GF-D8 (cell line): Measurements from ENCODE around the gene RSPO3.
A peak's percentile ranks its signal among the peaks of the same experiment; 100 is the strongest.

Source experiments
- DNase-seq: peaks from one replicate; lab custom pipeline; 2025; lab: John Stamatoyannopoulos, UW

Gene RSPO3

DNA sequence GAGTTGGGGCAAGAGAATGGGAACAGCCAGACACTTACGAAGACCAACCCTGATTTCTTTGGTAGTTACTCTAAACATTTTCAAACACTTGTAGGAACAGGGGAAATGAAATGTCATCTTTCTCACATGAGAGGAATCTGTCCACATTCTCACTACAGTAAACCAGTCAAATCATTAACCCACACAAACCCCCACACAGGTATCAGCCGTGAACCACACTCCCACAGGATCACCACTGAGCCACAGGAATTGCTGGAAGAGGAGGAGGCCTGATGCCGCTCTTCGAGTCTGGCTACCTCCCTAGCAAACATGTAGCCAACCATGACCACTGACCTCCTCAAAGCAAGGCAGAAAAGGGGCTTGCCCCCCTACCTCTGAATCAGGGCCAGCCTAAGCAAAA is 6.9 kb upstream of the RSPO3 start:
- no peak for DNase-seq

DNA sequence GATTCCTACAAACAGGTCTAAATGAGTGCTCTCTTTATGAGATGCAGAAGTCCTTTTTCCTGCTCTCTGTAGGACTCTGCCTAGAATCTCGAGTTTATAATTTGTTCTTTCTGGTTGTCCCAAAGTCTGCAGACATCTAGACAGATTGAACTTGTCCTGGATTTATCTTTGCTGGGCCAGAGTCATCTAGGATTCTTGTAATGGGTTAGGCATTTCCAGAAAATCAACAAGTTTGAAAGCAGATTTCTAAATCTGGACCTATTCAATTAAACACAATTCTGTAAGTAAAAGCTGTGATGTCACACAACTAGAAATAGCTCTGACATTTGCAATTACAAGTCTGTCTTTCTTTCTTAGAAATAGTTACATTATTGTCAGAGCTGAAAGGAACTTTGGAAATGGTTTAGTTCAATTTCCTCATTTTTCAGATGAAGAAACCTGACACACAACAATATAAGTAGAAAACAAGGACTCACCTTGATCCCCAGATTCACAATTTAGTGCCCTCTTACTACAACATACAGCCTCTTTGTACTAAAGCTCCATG is 4.2 kb upstream of the RSPO3 start:
- DNase-seq, result no peak

DNA sequence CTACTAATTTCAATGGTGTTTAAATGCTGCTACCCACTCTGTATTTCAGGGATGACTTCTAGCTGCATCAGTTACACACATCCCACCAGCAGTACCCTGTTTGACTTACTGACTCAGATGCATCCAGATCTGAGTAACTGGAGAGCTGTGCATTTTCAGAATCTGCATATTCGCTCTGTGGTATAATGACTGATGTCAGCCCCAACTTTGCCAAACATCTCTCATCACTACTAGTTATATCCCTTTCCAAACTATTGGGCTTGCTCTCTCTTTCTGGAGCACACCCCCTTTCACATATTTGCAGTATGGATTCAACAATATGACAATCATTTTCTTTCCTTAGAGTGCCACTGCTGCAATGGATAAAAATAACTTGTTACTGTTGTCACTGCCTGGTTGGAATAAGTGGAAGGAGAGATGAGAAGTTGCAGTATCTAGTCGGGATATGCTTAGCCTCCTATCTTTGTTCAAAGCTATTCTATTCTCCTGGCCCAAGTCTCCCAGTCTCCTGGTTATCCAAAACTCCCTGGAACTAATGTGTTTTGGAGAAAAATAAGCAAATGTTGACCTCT is 3.3 kb upstream of the RSPO3 start:
- no peak for DNase-seq

DNA sequence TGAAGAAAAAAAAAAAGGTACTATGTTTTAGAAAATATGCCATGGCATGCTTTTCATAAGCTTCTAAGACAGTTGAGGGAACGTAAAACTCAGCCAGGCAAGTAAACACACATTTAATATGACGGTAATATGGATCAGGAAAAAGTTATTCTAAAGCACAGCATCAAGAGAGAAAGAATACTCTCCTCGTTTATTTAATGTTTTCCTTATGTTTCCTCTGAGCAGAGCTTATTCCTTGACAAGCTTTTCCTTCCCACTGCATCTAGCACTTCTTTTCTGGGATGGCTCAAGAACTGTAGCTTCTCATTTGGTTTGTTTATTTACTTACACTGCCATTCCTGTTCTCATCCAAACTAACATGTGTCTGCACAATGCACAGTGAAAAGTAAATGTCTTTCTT is 2.7 kb upstream of the RSPO3 start:
- DNase-seq, result no peak

DNA sequence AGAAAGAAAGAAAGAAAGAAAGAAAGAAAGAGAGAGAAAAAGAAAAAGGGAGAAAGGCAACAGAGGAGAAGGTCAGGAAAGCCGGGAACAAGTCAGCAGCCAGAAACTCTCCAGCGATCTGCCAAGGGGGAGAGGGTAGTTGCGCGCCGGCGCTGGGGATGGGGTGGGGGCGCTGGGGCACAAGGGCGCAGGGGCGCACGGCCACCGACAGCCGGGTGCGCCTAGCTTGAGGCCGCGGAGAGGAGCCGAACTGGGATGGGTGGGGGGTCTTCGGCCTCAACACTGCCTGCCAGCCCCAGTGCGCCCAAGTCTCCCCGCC is 533 bp upstream of the RSPO3 start:
- no peak for DNase-seq

DNA sequence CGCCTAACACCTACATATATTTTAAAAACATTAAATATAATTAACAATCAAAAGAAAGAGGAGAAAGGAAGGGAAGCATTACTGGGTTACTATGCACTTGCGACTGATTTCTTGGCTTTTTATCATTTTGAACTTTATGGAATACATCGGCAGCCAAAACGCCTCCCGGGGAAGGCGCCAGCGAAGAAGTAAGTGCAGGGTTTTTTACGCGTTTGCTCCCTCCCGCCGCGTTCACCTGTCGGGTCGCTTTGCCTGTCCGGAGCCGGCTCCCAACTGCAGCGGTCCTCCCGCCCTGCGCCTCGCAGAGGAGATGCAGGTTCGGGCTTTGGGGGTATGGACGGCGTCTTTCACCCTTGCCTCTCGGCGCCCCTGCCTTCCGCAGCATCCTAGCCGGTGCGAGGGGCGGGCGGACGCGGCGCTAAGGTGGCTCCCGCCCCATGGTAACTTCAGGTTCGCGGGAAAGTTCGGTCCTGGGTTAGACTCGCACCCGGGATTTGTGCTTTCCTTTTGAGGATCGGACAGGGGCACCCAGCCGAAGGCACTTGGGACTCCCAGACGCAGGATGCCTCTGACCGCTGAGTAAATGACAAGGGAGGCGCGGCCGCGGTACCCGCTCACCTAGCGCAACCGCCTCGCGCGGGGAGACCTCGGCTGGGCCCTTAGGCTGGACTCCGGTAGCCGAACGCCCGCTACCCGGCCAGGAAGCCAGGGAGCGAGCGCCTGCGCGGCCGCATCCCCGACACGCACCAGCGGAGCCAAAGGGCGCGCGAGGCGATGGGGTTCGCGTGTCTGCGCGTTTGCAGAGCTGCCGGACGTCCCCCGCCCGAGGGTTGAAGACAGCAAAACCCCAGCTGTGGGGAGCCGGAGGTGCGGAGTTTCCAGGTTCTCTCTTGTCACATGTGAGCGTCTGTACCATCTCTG is 891 bp downstream of the RSPO3 start:
- no peak for DNase-seq

DNA sequence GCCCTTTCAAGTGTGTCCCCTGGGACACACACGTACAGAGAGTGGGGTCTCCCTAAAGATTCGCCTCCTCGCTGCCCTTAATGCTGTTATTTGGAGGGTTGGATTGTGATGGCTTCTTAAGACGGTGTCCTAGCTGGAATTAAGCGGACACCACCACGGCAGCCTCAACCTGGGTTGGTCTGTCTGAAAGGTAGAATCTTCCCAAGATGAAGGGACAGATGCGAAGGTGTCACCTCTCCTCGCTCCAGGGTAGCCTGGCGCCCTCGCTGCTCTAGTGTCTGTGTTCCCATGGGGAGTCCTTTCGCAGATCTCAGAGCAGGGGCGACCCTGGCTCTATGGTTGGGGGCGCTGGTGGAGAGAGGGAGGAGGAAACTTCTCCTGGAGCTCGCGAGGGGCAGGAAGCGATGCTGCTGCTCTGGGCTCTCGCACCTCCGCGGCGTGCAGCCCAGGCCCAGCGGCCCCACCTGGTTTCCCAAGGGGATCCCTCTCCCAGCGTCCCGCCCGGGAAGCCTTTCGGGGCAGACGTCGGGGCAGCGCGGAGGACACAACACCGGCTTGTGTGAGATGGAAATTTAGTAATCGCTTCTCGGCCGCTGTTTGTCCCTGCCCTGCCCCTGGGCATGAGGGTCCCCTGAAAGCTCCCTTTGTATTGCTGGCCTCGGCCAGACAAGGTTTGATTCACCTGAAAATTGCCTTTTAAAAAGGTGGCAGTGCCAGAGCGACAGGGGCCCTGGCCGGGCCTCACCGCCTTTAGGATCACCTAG is 1.7 kb downstream of the RSPO3 start:
- DNase-seq, result no peak

DNA sequence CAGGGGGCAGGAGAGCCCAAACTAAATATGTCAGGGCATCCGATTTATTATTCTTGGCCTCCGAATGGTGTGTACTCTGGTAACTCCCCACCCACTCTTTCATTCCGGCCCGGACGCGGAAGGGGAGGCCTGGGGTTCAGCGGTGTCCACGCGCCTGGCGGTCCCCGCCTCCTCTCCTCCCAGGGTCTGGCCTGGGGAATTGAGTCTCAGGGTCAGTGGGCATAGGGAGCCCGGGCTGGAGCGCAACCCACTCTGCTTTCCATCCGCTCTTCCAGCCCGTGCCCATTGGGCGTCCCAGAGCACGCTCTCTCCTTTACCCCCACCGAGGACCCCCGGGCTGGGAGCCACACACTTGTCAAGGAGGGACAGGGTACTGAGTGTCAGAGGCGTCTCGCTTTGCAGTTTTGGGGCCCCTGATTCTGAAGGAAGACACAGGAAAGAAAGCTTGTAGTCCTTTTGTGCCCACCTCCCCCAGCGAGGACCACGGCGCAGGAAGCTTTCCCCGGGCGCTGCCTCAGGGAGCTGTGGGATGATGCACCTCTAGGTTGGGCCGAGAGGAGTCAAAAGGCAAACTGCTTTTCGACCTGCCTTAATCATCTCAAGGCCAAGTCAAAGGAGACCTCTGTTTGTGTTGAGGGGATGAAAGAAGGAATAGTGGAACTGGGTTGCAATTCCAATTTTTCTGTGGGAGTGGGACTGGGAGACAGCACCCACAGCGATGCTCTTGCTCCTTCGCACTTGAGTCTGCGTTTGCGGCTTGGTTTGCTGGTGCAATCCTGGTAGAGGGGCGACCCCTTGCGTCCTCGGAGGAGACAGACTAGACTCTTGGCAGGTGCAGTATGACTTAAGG is 2.5 kb downstream of the RSPO3 start:
- DNase-seq, result peak; percentile 27

DNA sequence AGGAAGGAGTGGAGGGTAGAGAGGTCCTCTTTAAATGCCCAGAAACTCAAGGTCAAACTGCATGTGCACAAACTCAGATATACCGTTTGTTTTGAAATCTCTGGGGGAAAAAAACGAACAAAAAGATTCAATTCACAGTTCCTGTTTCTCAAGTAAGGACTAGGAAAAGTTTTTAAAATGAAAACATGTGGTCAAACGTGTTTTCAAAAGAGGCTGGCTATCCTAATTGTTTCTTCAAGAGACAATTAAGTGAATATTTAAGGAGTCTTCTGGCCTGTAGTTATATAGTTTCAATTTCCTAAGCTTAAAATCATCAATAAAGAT is 3.1 kb downstream of the RSPO3 start:
- no peak for DNase-seq

DNA sequence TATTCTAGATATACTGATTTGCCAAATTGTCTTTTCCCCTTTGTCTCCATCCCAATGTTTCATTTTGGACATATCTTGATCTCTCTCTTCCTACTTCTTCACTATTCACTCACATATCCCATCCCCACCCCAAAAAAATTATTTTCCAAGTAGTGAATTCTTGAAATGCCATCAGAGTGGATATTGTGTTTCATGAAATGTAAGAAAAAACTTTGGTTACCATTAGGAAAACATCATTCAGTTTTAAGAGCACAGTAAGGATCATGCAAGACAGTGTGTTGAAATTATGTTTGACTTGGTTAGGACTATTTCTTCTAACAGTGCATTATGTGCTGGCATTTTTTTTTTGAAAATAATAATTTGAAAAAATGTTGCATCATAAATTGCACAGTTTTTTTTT is 5.7 kb downstream of the RSPO3 start:
- DNase-seq, result no peak

DNA sequence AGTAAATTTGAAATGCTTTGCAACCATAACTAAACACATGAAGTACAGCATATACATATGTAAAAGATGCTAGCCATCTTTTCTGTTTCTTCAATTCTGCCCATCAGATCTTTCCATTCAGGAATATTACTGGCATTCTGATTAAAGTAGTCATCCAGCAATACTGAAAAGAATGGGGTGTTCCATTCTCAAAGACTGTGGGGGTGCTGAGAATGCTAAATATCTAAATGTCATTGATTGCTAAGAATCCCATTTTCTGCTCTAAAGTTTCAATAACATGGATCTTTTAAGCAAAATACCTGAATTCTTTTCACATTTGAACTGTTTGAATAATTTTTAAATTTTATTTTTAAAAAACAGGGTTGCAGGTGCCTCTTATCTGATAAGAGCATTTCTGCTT is 6.2 kb downstream of the RSPO3 start:
- no peak for DNase-seq

DNA sequence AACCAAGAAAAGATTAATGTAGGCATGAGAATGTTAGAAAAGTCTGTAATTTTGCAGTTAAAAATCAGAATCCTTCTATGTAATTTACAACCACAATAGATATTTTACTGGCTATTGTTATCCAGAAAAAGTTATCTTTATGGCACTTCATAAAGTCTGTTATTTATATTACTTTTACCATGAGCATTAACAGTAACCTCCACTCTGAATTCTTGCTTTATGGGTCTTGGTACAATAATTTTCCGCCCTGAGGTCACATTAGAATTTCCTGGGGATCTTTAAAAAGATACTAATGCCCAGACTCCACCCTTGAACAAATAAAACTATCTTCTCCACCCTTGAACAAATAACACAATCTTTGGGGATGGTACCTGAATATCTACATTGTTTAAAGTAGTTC is 9.6 kb downstream of the RSPO3 start:
- no peak for DNase-seq

DNA sequence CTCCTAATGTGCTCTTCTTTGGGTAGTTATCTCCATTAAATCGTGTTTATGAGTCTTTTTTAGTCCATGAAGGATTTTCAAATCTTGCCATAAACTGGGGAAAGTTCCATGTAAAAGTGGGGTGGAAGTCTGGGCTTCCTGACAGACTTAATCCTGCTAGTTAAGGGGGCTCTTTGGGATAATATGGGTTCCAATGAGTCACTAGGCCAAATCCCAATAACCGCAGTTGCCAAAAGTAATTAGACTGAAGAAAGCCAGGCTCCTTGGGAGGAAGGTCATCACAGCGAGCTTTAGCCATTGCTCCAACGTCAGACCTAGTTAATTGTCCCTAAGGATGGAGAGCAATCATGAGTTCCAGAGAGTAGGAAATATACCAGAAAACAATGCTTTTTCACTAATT is 10.8 kb downstream of the RSPO3 start:
- DNase-seq, result no peak

DNA sequence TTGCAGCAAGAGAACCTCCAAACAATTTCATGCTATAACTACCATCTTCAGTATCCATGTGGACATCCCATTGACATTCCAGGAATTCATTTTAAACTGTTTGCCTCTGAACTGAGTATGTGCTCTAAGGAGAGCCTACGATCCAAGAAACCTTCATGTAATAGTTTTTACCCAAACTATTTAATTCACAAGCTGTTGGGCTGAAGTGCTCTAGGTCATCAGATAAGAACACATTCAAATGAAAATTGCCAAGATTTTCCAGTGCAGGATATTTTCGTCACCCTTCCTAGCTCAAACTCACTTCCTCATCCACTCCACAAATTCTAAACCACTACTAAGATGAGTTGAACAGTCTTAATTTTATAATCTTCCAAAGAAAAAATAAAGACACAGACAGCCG is 12.8 kb downstream of the RSPO3 start:
- DNase-seq, result no peak

DNA sequence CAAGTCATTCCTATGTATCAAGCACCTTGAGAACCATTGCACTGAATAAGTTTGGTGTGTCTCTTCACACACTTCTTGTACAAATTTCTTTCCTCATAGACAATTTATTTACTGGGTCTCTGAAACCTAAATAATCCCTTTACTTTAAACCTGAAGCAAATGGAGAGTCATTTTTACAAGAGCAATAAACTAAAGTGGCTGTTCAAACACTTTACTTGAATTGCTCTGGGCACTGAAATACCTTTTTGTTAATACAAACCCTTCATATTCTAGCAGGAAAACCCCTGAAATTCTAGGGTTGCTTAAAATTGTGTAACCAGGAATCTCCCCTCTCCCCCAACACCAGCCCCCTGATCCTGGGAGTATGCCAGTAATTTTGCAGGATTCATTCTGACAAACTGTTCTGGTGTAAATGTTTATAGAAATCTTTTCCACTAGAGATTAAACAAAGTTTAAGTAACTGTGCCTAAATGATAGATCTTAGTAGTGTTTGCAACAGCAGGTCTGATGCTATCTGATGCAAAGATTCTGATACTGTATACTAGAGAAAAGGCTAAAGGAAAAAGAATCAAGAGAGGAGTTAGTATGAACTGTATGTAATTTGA is 13.4 kb downstream of the RSPO3 start:
- no peak for DNase-seq

DNA sequence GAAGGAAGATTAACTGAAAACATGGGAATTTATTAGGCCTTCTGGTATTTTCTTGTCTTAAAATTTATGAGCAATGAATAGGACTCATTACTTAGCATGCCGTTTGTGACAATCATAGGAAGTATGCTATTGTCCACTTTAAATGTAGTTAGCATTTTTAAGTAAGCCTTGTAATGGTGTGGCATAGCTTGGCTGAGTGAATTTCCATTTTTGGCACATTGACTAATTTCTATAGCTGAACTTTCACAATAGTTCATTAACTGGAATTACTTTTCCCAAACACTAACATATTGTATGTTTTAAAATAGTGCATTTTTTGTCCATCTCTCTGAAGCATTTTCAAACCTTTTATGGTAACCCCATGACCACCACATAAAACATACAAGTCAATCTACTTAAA is 15.7 kb downstream of the RSPO3 start:
- no peak for DNase-seq

DNA sequence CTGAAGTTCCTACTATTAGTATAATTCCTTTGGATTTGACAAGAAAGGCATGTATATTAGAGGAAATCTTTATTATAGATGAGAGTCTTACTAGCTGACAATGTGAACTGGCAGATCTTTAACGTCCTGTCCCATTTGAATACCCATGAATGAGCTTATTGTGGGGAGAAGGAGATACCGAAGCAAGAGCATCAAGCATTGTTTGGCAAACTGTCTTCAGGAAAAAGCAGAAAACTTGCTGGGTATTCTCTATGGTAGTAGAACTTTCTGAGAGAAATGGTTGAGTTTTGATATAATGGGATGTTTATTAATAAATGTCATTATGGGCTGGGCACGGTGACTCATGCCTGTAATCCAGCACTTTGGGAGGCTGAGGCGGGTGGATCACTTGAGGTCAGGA is 18.3 kb downstream of the RSPO3 start:
- DNase-seq, result no peak

DNA sequence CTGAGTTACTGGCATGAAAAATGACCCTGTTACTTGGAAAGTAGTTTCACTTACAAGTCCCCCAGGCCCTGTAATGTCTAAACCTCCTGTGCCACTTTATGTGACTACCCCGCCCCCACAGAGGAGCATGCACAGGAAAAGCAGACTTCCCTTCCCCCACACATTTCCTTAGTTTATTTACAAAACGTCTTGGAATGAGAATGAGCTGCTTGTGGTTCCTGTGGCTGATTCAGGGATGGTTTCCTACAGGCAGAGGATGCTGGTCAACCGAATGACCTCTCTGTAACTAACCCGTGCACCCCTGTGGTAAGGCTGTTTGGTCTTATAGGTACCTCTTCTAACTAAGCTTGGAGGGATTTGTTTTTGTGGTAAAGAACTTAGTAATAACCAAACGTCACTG is 28.5 kb downstream of the RSPO3 start:
- no peak for DNase-seq

DNA sequence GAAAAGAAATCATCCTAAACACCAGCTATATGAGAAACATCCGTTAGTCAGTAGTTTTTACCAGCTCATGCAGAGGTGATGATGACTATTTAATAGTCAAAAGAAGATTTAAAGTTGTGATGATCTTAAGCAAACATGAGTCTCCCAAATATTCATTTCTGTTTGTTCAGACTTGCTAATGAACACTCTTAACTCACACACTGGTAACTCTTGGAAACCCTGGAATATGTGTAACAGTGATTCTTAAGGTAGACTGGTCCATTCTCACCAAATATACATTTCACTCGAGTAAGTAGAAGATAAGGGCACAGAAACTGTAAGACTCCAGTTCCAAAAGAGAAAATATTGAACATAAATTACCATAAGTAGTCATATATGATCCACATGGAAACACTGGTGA is 29.1 kb downstream of the RSPO3 start:
- no peak for DNase-seq

DNA sequence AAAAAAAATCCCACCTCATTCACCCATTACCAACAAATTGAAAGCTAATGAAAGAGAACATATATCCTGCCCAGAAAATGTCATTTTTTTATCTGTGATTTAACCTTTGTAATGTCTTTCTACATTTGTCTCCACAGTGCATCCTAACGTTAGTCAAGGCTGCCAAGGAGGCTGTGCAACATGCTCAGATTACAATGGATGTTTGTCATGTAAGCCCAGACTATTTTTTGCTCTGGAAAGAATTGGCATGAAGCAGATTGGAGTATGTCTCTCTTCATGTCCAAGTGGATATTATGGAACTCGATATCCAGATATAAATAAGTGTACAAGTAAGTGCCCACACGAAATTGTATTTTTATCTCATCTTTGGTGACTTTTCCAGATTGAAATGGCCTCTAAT is 30.0 kb downstream of the RSPO3 start:
- no peak for DNase-seq

DNA sequence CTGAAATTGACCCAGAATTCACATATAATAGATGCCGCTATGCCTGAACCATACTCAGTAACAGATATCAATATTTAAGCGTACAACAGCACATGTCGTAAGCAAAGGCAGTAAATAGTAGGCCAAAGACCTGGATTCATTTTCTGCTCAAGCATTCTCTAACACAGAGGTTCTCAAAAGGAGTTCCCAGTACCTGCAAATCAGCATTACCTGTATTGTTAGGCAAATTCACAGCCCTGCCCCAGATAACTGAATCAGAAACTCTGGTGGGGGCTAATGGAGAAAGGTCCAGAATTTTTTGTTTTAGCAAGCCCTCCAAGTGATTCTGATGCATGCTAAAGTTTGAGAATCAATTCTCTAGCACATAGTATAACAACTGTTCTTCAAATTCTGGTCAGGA is 36.0 kb downstream of the RSPO3 start:
- DNase-seq, result no peak

DNA sequence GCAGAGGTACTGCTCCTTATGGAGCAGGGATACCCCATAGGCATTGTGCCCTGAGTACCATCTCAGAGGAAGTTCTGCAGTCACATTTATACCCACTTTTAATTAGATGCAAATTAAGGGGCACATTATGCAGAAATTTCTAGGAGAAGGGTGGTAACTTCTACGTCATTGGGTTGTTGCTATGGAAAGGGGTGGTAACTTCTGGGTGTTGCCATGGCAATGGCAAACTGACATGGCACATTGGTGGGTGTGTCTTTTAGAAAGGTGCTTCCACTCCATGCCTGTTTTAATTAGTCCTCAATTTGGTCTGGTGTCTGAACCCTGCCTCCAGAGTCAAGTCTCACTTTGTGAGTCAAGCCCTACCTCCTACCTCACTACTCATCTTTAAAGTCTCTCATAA is 42.0 kb downstream of the RSPO3 start:
- no peak for DNase-seq
